ENCODE results near the gene PEX16.

- no peak for TF ChIP-seq POLR2A (IDR thresholded peaks at IDR 0.05; ENCODE audit: low read depth, low read length)
- no peak for TF ChIP-seq POLR2AphosphoS5 (IDR thresholded peaks at IDR 0.05; ENCODE audit: low read depth, low read length)
Observed at GRCh38 chr11:45947885-45948284, 30.2 kb upstream of the PEX16 start.
